DMS53 (cell line): ENCODE data around the gene ANO2.

Source experiments
- DNase-seq: peaks from one replicate; lab custom pipeline; 2025; lab: John Stamatoyannopoulos, UW

ANO2 gene

GRCh38 chr12:5778821-5779220 is 166.2 kb downstream of the ANO2 start:
- no peak for DNase-seq

DNA sequence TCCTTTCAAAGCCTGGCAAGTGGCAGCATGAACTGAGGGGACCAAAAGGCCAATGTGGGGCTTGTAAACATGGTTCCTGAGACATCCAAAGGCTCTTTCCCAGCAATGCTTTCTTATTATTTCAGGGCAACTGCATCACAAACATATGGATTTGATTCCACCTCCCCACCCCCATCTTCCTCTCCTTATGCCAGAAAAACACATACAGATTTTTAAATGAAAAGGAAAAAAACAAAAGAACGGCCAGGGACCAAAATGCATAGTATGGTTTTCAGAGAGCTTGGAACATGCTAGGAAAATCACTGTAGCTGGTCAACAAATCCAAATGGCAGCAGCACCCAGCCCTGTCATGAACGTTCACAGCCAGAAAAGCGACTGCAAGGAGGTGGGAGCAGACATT is 167.6 kb downstream of the ANO2 start:
- DNase-seq: no peak

DNA sequence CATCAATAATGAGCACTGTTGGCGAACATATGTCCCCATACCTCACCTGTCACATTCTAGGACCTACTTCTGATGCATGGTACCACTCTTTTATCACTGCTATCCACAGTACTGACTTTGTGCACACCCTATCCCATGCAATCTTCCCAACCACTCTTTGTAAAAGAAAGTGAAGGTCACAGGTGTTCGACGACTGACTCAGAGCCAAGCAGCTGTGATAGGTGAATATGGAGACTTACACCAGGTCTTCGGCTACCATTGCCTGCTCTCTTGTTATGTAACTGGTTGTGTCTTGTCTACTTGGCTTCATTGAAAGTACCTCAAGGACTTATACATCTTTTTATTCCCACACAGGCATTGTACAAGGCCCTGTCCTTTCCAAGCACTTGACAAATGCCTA is 169.0 kb downstream of the ANO2 start:
- no peak for DNase-seq

DNA sequence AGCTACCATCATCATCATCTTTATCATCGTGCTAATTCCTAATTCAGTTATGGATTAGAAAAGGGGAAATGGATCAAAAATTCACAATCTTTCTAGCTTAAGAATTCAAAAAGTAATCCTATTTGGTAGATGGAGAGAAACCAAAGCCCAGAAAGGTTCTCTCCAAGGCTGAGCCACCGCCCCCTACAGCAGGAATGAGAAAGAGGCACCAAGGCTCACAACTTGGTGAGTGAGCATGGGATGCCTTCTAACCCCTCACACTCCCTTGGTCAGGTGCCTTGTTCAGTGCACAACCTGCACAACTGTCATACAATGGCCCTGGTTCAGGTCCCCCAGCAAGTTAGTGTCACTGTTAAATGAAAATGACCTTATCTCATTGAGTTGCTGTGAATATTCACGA is 171.5 kb downstream of the ANO2 start:
- DNase-seq: no peak

DNA sequence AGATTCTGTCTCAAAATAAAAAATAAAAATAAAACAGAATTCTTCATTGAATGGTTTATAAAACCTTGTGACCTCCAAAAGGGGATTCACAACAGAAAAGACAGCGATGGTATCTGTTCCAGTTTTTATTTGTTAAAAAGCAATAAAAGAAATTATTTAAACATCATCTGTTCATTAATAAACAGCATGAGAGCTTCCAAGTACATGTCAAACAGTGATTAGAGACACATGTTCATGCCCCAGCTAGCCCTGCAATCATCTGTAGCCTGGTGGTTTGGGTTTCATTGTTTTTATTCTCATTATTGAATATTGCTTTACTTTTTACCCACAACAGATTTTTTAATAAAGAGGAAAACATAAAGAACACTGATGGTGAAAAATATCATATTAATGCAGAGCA is 173.3 kb downstream of the ANO2 start:
- no peak for DNase-seq

DNA sequence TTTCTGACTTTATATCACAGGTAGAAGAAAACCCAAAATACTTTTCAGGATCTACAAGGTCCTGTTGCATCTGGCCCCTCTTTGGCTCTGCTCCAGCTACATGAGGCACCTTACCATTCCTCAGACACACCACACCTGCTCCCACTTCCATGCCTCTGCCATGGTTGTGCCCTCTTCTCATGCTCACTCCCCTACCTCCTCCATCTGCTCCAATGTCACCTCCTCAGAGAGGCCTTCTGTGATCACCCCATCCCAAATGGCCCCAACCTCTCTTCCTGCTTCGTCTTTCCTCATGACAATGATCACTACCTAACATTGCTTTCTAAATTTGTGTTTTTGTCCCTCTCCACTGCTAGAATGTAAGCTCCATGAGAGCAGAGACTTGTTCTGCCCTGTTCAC is 174.3 kb downstream of the ANO2 start:
- DNase-seq: no peak

DNA sequence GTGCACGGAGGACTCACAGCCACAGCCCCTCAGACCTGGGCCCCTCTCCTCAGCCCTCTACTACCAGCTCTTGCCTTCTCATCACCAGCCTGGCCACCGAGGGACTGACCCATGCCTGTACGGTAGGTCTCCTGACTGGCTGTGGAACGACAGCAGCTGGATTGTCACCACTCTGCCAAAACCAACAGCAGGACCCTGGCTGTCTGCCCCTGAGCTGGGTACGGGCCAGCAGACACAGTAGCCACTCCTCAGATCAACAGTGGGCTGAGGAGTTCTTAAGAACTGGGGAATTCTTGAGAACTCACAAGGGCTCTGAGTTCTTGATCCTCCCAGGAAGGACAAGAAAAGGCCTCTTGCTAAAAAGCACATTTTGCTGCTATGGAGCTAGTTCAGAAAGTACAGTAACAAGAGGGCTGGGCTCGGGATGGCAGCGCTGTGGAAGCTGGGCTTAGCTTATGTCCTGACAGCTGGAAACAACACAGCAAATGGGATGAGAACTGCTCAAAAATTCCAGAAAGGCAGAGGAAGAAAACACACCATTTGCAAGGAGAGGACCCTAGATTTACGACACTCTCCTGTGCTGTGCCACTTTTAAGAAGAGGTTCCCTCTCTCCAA is 176.4 kb downstream of the ANO2 start:
- no peak for DNase-seq

DNA sequence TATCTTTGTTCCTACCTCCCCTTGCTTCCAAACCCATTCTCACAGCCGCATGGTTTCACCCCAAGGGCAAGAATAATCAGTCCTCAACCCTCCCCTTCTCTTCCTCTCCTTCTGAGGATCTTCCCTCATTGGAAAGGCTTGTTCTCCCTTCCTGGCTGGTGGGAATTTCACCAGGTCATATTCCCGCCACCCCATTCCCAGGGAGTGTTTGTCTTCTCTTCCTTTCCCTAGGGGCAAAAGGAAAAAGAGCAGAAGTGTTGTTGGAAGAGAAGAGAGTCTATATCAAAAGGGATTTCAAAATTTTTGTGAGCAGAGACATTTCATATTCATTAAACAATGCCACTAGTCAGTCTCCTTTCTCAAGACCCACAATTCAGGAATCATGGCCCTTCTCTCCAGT is 176.9 kb downstream of the ANO2 start:
- DNase-seq: no peak

GRCh38 chr12:5758347-5758746 is 186.7 kb downstream of the ANO2 start:
- no peak for DNase-seq

- no peak for DNase-seq
Measured at GRCh38 chr12:5756338-5756842, 188.7 kb downstream of the ANO2 start.

GRCh38 chr12:5748027-5748426 is 197.0 kb downstream of the ANO2 start:
- DNase-seq: no peak

- no peak for DNase-seq
Measured at GRCh38 chr12:5746917-5747316, 198.1 kb downstream of the ANO2 start.

GRCh38 chr12:5746036-5746908 is 198.8 kb downstream of the ANO2 start:
- DNase-seq: no peak

DNA sequence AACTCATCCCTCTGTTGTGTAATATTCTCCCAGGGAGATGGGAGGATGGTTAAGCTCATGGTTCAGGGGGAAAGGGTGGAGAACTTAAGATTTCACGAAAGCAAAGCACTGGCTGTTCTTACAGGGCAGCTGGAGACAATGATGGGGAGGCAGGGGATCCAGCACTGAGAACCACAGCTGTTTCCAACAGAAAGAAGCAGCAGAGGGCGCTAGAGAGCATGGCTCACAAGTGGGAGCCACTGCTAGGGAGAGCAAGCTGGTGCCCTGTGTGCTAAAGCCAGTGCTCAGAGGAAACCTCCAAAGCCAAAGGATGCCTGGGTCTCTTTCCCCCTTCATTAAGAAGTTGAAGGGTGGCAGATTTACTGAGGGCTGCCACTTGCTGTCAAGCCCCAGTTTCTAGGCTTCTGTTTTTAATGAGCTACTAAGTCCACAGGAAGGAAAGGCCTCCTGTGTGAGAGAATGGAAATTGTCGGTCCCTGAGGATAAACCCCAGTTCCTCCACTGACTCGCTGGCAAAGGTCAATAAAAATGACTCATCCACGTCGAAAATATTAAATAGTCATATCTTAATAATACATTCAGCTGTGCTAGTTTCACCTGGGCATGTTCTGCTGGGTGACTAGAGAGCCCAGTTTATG is 199.7 kb downstream of the ANO2 start:
- peak; percentile 99 for DNase-seq

GRCh38 chr12:5742258-5742657 is 202.8 kb downstream of the ANO2 start:
- no peak for DNase-seq

GRCh38 chr12:5739917-5740316 is 205.1 kb downstream of the ANO2 start:
- no peak for DNase-seq

- no peak for DNase-seq
Measured at GRCh38 chr12:5737778-5738177, 207.3 kb downstream of the ANO2 start.

GRCh38 chr12:5736527-5736926 is 208.5 kb downstream of the ANO2 start:
- no peak for DNase-seq

- DNase-seq: no peak
Measured at GRCh38 chr12:5736016-5736415, 209.0 kb downstream of the ANO2 start.

- DNase-seq: no peak
Measured at GRCh38 chr12:5733916-5734315, 211.1 kb downstream of the ANO2 start.

DNA sequence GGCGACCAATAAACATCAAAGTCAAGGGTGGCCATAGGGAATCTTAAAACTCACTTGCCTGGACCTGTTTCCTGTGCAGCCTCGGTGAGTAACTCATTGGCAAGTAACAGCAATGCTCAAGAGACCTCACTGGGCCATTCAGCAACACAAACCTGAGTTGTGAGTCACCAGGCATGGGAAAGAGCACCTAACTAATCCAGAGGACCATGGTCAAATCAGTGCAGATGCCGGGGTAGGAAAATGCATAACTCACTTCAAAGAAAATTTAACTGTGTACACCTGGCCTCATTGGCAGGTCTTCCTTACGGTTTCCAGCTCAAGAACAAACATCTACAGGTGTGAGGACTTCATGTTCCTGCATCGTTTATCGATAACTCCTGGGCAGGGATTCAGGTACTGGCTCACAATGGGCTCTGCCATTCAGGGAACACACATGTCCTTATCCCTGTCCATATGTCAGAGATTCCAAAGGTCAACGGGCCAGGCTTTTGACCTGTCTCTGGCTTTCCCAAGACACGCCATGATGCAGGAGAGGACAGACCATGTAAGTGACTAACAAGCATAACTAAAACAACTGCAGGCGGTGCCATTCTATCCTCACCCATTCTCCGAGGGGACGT is 211.8 kb downstream of the ANO2 start:
- peak; percentile 75 for DNase-seq

DNA sequence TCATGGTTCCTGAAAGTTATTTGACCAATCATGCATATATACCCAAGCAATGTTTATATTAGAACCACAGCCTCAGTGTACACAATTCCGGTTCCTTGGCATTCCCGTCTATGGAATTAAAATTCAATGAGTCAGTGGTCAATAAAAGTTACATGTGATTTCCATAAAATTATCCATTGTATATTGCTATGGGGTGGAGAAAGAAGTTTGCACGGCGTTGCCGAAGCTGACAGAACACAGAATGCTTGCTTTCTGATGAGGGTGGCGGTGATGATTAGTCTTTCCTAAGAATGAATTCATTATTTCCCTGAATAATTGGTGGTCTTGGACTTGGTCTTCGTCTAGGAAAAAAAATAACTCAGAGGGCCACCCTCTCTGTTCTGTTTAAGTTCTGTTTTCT is 214.1 kb downstream of the ANO2 start:
- DNase-seq: no peak
